NCI-H2029 (cell line): Measurements from ENCODE around the gene SLC17A9.

Experiments
- DNase-seq: peaks from one replicate; lab custom pipeline; 2025; lab: John Stamatoyannopoulos, UW

The SLC17A9 gene

GRCh38 chr20:62968378-62969178, 16.1 kb downstream of the SLC17A9 start:
- no peak for DNase-seq

DNA sequence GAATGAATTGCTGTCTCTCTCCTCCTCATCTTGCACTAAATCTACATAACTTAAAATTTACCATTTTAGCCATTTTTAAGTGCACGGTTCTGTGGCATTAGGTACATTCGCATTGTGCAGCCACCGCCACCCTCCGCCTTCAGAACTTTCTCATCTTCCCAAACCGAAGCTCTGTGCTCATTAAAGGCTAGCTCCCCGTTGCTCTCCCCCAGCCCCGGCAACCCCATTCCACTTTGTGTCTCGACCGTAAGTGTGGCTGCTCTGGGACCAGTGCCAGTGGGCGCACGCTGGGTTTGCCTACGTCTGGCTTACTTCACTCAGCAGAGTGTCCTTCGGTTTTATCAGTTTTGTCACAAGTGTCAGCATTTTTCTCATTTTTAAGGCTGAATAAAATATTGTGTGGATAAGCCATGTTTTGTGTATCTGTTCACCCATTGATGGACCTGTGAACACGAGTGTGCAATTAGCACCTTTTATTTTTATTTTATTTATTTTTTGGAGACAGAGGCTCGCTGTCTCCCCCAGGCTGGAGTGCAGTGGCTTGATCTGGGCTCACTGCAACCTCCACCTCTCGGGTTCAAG, 16.8 kb downstream of the SLC17A9 start:
- no peak for DNase-seq

DNA sequence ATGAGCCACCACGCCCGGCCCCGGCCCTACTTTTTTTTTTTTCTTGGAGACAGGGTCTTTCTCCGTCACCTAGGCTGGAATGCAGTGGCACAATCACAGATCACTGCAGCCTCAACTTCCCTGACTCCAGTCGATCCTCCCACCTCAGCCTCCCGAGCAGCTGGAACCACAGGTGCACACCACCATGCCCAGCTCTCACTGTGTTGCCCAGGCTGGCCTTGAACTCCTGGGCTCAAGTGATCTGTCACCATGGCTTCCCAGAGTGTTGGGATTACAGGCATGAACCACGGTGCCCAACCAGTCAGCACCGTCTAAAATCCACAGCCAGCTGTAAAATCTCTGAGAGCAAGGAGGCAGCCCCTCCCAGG, 17.4 kb downstream of the SLC17A9 start:
- no peak for DNase-seq

GRCh38 chr20:62970307-62971210, 18.1 kb downstream of the SLC17A9 start:
- no peak for DNase-seq

DNA sequence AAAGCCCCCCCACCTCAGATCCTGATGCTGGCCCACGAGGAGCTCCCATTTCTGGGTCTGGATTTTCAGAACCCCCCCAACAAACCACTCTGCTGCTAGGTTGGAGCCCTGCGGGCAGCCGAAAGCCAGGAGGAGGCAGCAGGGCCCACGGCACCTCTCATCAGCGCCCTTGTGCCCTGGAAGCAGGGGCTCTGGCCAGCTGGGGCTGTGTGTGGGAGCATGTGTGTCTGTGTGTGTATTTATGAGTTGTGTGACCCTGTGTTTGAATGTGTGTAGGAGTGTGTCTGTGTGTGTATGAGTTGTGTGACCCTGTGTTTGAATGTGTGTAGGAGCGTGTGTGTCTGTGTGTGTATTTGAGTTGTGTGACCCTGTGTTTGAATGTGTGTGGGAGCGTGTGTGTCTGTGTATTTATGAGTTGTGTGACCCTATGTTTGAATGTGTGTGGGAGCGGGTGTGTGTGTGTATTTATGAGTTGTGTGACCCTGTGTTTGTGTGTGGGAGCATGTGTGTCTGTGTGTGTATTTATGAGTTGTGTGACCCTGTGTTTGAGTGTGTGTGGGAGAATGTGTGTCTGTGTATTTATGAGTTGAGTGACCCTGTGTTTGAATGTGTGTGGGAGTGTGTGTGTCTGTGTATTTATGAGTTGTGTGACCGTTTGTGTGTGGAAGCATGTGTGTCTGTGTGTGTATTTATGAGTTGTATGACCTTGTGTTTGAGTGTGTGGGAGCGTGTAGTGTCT, 18.9 kb downstream of the SLC17A9 start:
- no peak for DNase-seq

GRCh38 chr20:62971950-62972844, 19.7 kb downstream of the SLC17A9 start:
- DNase-seq = peak; percentile 70

DNA sequence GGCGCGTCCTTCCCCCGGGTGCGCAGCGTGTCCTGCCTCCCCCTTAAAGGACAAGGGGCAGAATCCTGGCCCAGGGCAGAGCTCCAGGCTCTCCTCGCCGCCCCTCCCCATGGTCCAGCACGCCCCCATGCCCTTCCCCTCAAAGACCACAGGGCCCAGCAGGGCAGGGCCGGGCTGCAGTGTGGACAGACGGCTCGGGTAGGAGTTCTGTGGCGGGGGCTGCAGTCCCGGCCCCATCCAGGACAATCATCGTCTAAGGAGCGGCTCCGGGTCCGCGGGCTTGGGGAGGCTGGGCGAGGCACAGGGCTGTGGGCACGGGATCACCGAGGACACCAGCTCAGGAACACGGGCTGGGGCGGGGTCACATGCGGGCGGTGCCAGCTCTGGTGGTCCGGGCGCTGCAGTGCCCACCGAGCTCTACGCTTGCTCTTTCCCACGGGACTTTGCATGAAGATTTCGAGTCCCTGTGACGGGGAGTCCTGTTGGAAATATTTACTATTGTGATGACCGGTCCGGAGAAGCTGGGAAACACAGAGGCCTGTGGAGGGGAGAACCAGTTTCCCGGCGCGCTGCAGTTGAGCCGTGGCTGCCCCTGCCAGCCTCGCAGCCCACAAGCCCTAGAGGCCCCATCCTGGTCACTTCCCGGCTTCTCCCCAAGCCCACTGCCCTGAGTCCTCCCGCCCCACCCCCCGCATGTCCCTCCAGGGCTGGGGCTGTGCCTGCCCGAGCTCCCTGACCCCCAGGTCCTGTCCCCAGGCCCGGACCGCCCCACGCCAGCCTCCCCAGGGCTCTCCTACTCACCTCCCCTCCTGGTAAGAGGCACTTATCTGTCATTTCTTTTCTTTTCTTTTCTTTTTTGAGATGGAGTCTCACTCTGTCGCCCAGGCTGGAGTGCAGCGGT, 20.6 kb downstream of the SLC17A9 start:
- no peak for DNase-seq

- DNase-seq = no peak
Measured at GRCh38 chr20:62975251-62975760, 22.8 kb downstream of the SLC17A9 start.

GRCh38 chr20:62975812-62976508, 23.5 kb downstream of the SLC17A9 start:
- DNase-seq = no peak

- DNase-seq = no peak
Measured at GRCh38 chr20:62976886-62977285, 24.4 kb downstream of the SLC17A9 start.

DNA sequence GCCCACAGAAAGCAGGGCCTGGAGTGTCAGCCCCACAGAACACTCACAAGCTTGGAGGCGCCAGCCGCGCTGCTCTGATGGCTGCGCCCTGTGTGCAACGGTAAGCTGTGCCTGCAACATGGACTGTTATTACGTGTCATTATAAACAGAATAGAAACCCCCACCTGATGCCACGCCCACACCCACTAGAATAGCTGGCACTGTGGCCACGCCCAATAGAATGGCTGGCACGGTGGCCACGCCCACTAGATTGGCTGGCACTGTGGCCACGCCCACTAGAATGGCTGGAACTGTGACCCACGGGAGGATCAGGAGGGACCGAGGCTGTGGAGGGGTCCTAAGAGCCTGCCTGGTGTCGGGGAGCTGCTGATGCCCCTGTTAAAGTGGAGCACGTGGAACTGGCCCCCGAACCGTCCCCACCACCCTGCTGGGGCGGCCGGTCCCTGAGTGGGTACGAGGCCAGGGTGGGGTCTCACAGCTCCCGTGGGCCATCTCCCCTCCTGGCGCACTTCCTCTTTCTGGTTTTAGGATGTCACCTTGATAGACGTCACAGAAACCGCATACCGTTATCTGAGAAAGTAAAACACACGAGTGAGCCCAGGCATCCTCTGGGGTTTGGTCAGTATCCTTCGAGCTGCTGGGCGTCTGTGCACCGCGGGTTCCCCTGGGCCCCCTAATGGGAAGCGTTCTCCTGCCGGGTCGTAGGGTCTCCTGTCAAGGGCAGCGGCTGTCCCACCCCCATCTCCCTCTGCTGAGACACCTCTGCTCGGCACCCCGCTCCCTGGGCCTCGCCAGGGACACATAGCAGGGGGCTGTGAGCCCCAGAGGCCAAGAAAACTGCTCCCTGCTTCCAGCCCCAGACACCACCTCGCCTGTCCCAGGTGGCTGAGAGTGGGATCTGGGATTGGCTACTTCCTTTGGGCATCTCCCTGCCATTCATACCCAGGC, 25.4 kb downstream of the SLC17A9 start:
- DNase-seq = peak; percentile 39

DNA sequence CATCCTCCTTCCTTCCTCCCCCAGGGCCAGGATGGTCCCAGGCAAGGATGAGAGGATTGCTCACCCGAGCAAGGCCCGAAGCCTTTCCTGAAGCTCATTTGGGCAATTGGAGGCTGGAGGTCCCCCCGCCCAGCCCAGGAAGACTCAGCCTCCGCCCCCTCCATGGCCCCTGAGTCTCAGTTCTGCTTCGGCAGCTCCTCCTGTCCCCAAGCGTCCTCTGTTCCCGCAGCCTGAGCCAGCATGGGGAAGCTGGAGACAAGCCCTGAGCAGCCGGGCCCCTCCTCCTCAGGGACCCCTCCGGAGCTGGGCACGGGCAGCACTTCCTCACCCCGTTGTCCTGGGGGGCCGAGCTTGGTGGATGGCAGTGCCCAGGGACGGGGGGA, 26.0 kb downstream of the SLC17A9 start:
- no peak for DNase-seq

GRCh38 chr20:62979310-62979709, 26.8 kb downstream of the SLC17A9 start:
- no peak for DNase-seq

GRCh38 chr20:62979876-62980373, 27.4 kb downstream of the SLC17A9 start:
- DNase-seq = no peak

DNA sequence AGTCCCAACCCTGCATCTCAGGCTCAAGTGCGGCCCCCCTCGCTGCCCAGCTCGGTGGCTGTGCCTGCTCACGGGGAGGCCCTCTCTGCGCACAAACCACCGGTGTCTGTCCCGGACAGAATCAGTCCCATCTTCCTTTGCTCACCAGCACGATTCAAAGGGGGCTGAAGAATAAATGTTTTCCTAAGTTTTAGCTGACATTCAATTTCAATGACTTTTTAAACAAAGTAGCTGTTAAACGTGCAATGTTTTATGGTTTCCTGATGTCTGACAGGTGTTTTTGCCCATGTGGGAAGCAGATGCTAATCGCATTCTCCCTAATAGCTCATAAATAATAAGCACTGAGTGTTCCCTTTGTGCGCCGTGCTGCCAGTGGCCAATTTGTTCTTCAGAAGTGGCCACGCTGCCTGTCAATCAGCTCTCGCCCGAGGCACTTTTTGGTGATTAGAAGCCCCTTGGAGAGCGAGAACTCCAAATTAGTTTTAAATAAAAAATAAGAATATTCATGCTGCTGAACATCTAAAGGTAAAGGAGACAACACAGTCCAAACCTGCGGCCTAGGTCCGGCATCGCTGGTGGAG, 28.0 kb downstream of the SLC17A9 start:
- DNase-seq = no peak

- no peak for DNase-seq
Measured at GRCh38 chr20:62980970-62981369, 28.5 kb downstream of the SLC17A9 start.
